GM13977 (cell line): ENCODE data around the gene IGSF22.

Experiments
- DNase-seq: peaks from one replicate; pipeline ENCODE4 v3.0.0; 2012; ENCODE audit warnings: low spot score
- CTCF ChIP-seq: IDR thresholded peaks from 2 replicates; pipeline ENCODE4 v1.5.1; 2012; ENCODE audit warnings: mild to moderate bottlenecking, control low read depth; ENCODE audit not compliant: insufficient read depth; ENCODE audit errors: extremely low read depth, missing control alignments
- in situ Hi-C: fragments of 300-500 bp; cut with MboI; formaldehyde crosslinking; loops from one replicate; pipeline ENCODE4 v1.12.0; 2022; ENCODE audit warnings: low sequenced_read_pairs, low pct_unique_long_range_greater_than_20kb, mixed read lengths, inconsistent platforms; ENCODE audit not compliant: unreplicated experiment

IGSF22 gene

GRCh38 chr11:18761741-18762140 lies 35.8 kb upstream of the IGSF22 start:
- in situ Hi-C loops = no loop called here

DNA sequence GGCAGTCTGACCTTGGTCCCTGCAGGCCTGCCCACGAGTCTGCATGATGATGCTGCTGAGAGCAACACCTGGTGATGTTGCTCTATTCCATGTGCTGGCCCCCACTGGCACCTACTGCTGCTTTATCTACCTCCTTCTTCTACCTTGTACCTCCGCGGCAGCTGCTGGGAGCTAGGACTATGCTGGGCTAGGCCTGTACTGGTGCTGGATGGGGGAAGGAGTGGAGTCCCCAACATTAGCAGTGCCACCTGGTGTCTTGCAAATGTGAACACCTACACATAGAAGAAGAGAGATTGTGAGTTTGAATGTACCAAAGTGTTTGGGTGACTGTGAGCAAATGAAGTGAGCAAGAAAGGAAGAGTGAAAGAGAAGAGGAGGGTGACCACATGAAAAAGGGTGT lies 35.2 kb upstream of the IGSF22 start:
- peak; percentile 14 for TF ChIP-seq CTCF
- DNase-seq = no peak
- in situ Hi-C loops = no loop called here

More at GRCh38 chr11:18761741-18762140, 35.8 kb upstream of the IGSF22 start:
- no peak for DNase-seq
- no peak for TF ChIP-seq CTCF

- in situ Hi-C loops = no loop called here
- TF ChIP-seq CTCF = no peak
- DNase-seq = no peak
Observed at GRCh38 chr11:18757811-18758210, 31.8 kb upstream of the IGSF22 start.

DNA sequence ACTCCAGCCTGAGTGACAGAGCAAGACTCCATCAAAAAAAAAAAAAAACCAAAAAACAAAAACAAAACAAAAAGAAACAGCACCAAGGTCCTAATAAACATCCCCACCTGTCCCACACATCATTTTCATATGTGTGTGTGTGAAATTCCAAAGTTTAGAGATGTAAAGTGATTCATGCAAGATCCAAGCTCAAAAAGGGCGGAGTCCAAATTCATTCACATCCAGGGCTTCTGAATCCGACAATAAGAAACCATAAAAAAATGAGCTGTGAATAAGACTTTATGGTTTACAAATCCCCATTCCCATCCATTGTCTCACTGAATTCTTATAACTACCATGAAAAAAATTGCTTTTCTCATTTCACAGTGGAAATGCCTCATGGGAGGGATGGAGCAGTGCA lies 30.9 kb upstream of the IGSF22 start:
- no peak for DNase-seq
- no peak for TF ChIP-seq CTCF
- in situ Hi-C loops = no loop called here

GRCh38 chr11:18754308-18754707 lies 28.3 kb upstream of the IGSF22 start:
- DNase-seq = no peak
- in situ Hi-C loops = no loop called here
- no peak for TF ChIP-seq CTCF

DNA sequence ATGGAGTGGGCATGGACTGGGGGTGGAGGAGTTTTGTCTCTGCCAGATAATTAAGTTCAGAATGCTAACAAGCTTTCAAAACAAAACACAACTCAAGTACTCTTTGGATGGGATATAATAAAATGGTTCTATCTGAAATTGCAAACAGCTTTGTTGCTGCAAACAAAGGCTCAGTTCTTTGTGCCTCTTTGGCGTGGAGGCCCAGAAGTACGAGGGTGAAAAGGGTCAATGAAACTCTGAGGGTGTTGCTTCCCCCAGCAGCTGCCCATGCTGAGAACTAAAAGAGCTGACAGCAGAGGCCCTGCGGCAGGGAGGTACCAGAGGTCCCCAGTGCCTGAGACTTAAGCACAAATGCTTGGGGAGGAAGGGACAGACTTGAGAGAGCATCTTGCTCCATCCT lies 26.5 kb upstream of the IGSF22 start:
- DNase-seq = no peak
- TF ChIP-seq CTCF = no peak
- in situ Hi-C loops = no loop called here

DNA sequence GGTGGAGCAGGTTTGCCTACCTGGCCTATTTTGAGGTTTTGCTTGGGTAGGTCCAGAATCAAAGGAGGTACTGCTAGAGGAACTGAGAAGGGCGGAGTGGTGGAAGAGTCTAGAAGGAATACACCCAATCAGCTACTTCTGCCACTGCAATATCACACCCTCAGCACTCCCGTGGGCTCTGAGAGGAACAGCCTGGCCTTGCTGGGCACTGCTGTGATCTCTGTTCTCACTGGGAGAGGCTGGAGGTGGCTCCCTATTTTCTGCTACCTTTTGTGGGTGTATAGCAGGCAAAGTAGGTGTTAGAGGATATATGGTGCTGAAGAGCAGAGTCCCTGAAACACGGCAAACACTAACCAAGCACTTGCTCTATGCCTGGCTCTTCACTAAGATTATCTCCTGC lies 25.0 kb upstream of the IGSF22 start:
- DNase-seq = no peak
- in situ Hi-C loops = no loop called here
- no peak for TF ChIP-seq CTCF
